ENCODE results near the gene FANCC.

The FANCC gene

GRCh38 chr9:95073918-95074317 lies 243.6 kb downstream of the FANCC start:
- Histone ChIP-seq H3K27me3 (ENCODE audit: control insufficient read depth in 5 of 5, insufficient read depth in 4 of 5, low read length in 5 of 5) (no peaks in the 10 kb centered on the region), H3K36me3 (ENCODE audit: control insufficient read depth in 5 of 5, insufficient read depth in 5 of 5, low read length in 5 of 5) (peaks cover 0 to 47% (median 20%) of the 10 kb centered on the region in 5 donors), H3K27ac (ENCODE audit: low read depth, low read length) (no peak overlapping the region), H3K4me1 (ENCODE audit: control insufficient read depth in 5 of 5, insufficient read depth in 5 of 5, low read length in 5 of 5) (peaks cover 0 to 34% (median 22%) of the 10 kb centered on the region in 5 donors), H3K9me3 (ENCODE audit: control insufficient read depth in 5 of 5, low read length in 5 of 5) (no peaks in the 10 kb centered on the region), H3K9ac (ENCODE audit: low read length in 5 of 5) (no peak overlapping the region), H3K4me3 (ENCODE audit: low read depth in 1 of 5, low read length in 5 of 5) (no peak overlapping the region)

DNA sequence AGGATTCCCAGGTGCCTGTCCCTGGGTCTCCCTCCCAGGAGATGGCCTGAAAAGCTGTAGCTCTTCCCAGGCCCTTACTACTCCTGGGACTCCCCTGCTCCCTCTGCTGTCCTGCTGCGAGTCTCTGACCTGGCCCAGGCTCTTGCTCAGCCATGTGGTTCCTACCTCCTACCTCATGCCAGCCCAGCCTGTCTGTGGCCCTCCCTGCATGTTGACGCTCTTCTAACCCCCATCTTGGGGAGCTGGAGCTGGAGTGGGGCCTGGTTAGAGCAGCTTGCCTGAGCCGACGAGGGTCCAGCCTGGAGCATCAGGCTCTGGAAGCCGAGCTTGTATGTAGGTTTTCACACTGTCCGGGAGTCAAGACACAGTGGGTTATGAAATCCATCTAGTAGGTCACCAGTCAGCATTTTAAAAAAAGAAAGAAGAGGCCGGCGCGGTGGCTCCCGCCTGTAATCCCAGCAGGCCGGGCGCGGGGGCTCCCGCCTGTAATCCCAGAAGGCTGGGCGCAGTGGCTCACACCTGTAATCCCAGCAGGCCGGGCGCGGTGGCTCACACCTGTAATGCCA lies 244.4 kb downstream of the FANCC start:
- Histone ChIP-seq H3K4me3 (ENCODE audit: low read depth in 1 of 5, low read length in 5 of 5) (no peak overlapping the region), H3K27ac (ENCODE audit: low read depth, low read length) (no peak overlapping the region), H3K27me3 (ENCODE audit: control insufficient read depth in 5 of 5, insufficient read depth in 4 of 5, low read length in 5 of 5) (no peaks in the 10 kb centered on the region), H3K36me3 (ENCODE audit: control insufficient read depth in 5 of 5, insufficient read depth in 5 of 5, low read length in 5 of 5) (peaks cover 0 to 40% (median 17%) of the 10 kb centered on the region in 5 donors), H3K9me3 (ENCODE audit: control insufficient read depth in 5 of 5, low read length in 5 of 5) (no peaks in the 10 kb centered on the region), H3K9ac (ENCODE audit: low read length in 5 of 5) (no peak overlapping the region), H3K4me1 (ENCODE audit: control insufficient read depth in 5 of 5, insufficient read depth in 5 of 5, low read length in 5 of 5) (peaks cover 0 to 34% (median 17%) of the 10 kb centered on the region in 5 donors)

- Histone ChIP-seq H3K4me3 (ENCODE audit: low read depth in 1 of 5, low read length in 5 of 5) (no peak overlapping the region), H3K9me3 (ENCODE audit: control insufficient read depth in 5 of 5, low read length in 5 of 5) (no peaks in the 10 kb centered on the region), H3K27me3 (ENCODE audit: control insufficient read depth in 5 of 5, insufficient read depth in 4 of 5, low read length in 5 of 5) (no peaks in the 10 kb centered on the region), H3K9ac (ENCODE audit: low read length in 5 of 5) (no peak overlapping the region), H3K27ac (ENCODE audit: low read depth, low read length) (no peak overlapping the region), H3K36me3 (ENCODE audit: control insufficient read depth in 5 of 5, insufficient read depth in 5 of 5, low read length in 5 of 5) (peaks cover 0 to 47% (median 21%) of the 10 kb centered on the region in 5 donors), H3K4me1 (ENCODE audit: control insufficient read depth in 5 of 5, insufficient read depth in 5 of 5, low read length in 5 of 5) (peaks cover 0 to 27% (median 14%) of the 10 kb centered on the region in 5 donors)
These were observed 245.6 kb downstream of the FANCC start for GRCh38 chr9:95071925-95072324.

GRCh38 chr9:95071450-95071849 lies 246.1 kb downstream of the FANCC start:
- Histone ChIP-seq H3K9ac (ENCODE audit: low read length in 5 of 5) (no peak overlapping the region), H3K27ac (ENCODE audit: low read depth, low read length) (no peak overlapping the region), H3K4me1 (ENCODE audit: control insufficient read depth in 5 of 5, insufficient read depth in 5 of 5, low read length in 5 of 5) (peaks cover 0 to 23% (median 13%) of the 10 kb centered on the region in 5 donors), H3K27me3 (ENCODE audit: control insufficient read depth in 5 of 5, insufficient read depth in 4 of 5, low read length in 5 of 5) (no peaks in the 10 kb centered on the region), H3K36me3 (ENCODE audit: control insufficient read depth in 5 of 5, insufficient read depth in 5 of 5, low read length in 5 of 5) (peaks cover 0 to 51% (median 26%) of the 10 kb centered on the region in 5 donors), H3K9me3 (ENCODE audit: control insufficient read depth in 5 of 5, low read length in 5 of 5) (no peaks in the 10 kb centered on the region), H3K4me3 (ENCODE audit: low read depth in 1 of 5, low read length in 5 of 5) (no peak overlapping the region)

DNA sequence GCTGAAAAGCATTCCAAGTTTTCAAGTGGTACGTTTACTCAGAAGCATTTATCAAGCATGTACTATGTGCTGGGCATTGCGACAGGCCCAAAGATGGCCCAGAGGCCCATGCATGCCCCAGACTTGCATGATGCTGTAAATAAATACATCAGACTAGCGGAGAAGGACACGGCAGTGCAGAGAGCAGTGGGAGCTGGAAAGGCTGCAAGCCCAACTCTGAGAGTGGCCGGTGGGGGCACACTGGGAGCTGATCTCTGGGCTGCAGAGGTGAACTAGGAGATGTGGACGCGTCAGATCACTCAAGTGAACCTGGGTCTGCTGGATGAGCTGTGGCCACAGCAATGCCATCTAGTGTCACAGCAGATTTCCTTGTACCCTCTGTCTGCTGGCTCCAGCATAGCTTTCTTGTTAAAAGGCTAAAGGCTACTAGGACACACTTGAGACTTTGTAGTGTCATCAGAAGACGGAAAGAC lies 246.9 kb downstream of the FANCC start:
- H3K27me3 ChIP-seq (ENCODE audit: control insufficient read depth in 5 of 5, insufficient read depth in 4 of 5, low read length in 5 of 5): no peaks in the 10 kb centered on the region
- H3K27ac ChIP-seq (ENCODE audit: low read depth, low read length): no peak overlapping the region
- no peak overlapping the region for H3K4me3 ChIP-seq (ENCODE audit: low read depth in 1 of 5, low read length in 5 of 5)
- no peak overlapping the region for H3K9ac ChIP-seq (ENCODE audit: low read length in 5 of 5)
- H3K36me3 ChIP-seq (ENCODE audit: control insufficient read depth in 5 of 5, insufficient read depth in 5 of 5, low read length in 5 of 5): peaks cover 0 to 49% (median 28%) of the 10 kb centered on the region in 5 donors
- H3K9me3 ChIP-seq (ENCODE audit: control insufficient read depth in 5 of 5, low read length in 5 of 5): no peaks in the 10 kb centered on the region
- H3K4me1 ChIP-seq (ENCODE audit: control insufficient read depth in 5 of 5, insufficient read depth in 5 of 5, low read length in 5 of 5): peaks cover 0 to 23% (median 13%) of the 10 kb centered on the region in 5 donors

GRCh38 chr9:95067897-95068296 lies 249.6 kb downstream of the FANCC start:
- peaks cover 0 to 19% (median 10%) of the 10 kb centered on the region in 5 donors for H3K4me1 ChIP-seq (ENCODE audit: control insufficient read depth in 5 of 5, insufficient read depth in 5 of 5, low read length in 5 of 5)
- H3K36me3 ChIP-seq (ENCODE audit: control insufficient read depth in 5 of 5, insufficient read depth in 5 of 5, low read length in 5 of 5): peaks cover 0 to 54% (median 35%) of the 10 kb centered on the region in 5 donors
- H3K4me3 ChIP-seq (ENCODE audit: low read depth in 1 of 5, low read length in 5 of 5): no peak overlapping the region
- no peak overlapping the region for H3K9ac ChIP-seq (ENCODE audit: low read length in 5 of 5)
- H3K27ac ChIP-seq (ENCODE audit: low read depth, low read length): no peak overlapping the region
- no peaks in the 10 kb centered on the region for H3K9me3 ChIP-seq (ENCODE audit: control insufficient read depth in 5 of 5, low read length in 5 of 5)
- H3K27me3 ChIP-seq (ENCODE audit: control insufficient read depth in 5 of 5, insufficient read depth in 4 of 5, low read length in 5 of 5): no peaks in the 10 kb centered on the region

GRCh38 chr9:95067057-95067456 lies 250.5 kb downstream of the FANCC start:
- no peak overlapping the region for H3K9ac ChIP-seq (ENCODE audit: low read length in 5 of 5)
- H3K9me3 ChIP-seq (ENCODE audit: control insufficient read depth in 5 of 5, low read length in 5 of 5): no peaks in the 10 kb centered on the region
- H3K4me3 ChIP-seq (ENCODE audit: low read depth in 1 of 5, low read length in 5 of 5): no peak overlapping the region
- H3K27me3 ChIP-seq (ENCODE audit: control insufficient read depth in 5 of 5, insufficient read depth in 4 of 5, low read length in 5 of 5): no peaks in the 10 kb centered on the region
- H3K27ac ChIP-seq (ENCODE audit: low read depth, low read length): no peak overlapping the region
- peaks cover 0 to 62% (median 43%) of the 10 kb centered on the region in 5 donors for H3K36me3 ChIP-seq (ENCODE audit: control insufficient read depth in 5 of 5, insufficient read depth in 5 of 5, low read length in 5 of 5)
- peaks cover 0 to 14% (median 6%) of the 10 kb centered on the region in 5 donors for H3K4me1 ChIP-seq (ENCODE audit: control insufficient read depth in 5 of 5, insufficient read depth in 5 of 5, low read length in 5 of 5)

DNA sequence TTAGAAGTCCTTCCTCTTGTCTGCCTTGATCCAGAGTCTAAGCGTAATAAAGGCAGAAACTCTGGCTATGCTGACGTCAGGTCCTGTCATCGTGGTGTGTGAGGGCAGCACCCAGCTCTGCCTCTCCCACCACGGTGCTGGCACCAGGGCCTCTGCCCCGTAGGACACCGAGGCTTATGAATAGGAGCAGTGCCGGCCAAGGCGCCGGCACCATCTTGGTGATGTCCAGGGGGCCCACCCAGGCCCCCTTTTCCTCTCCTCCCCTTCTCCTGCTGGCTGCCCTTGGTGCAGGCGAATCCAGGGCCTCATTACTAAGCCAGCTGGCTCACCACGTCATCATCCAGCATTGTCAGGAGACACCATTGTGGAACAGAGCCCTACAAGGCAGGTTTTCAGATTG lies 252.3 kb downstream of the FANCC start:
- Histone ChIP-seq H3K9ac (ENCODE audit: low read length in 5 of 5) (no peak overlapping the region), H3K27me3 (ENCODE audit: control insufficient read depth in 5 of 5, insufficient read depth in 4 of 5, low read length in 5 of 5) (no peaks in the 10 kb centered on the region), H3K4me3 (ENCODE audit: low read depth in 1 of 5, low read length in 5 of 5) (no peak overlapping the region), H3K27ac (ENCODE audit: low read depth, low read length) (no peak overlapping the region), H3K36me3 (ENCODE audit: control insufficient read depth in 5 of 5, insufficient read depth in 5 of 5, low read length in 5 of 5) (peaks cover 8 to 67% (median 51%) of the 10 kb centered on the region in 5 donors), H3K4me1 (ENCODE audit: control insufficient read depth in 5 of 5, insufficient read depth in 5 of 5, low read length in 5 of 5) (peaks cover 0 to 6% (median 0%) of the 10 kb centered on the region in 5 donors), H3K9me3 (ENCODE audit: control insufficient read depth in 5 of 5, low read length in 5 of 5) (no peaks in the 10 kb centered on the region)

- Histone ChIP-seq H3K27ac (ENCODE audit: low read depth, low read length) (no peak overlapping the region), H3K9me3 (ENCODE audit: control insufficient read depth in 5 of 5, low read length in 5 of 5) (no peaks in the 10 kb centered on the region), H3K4me3 (ENCODE audit: low read depth in 1 of 5, low read length in 5 of 5) (no peak overlapping the region), H3K36me3 (ENCODE audit: control insufficient read depth in 5 of 5, insufficient read depth in 5 of 5, low read length in 5 of 5) (peaks cover 8 to 55% (median 46%) of the 10 kb centered on the region in 5 donors), H3K9ac (ENCODE audit: low read length in 5 of 5) (no peak overlapping the region), H3K4me1 (ENCODE audit: control insufficient read depth in 5 of 5, insufficient read depth in 5 of 5, low read length in 5 of 5) (no peaks in the 10 kb centered on the region), H3K27me3 (ENCODE audit: control insufficient read depth in 5 of 5, insufficient read depth in 4 of 5, low read length in 5 of 5) (no peaks in the 10 kb centered on the region)
These were observed 254.2 kb downstream of the FANCC start for GRCh38 chr9:95063300-95063699.

DNA sequence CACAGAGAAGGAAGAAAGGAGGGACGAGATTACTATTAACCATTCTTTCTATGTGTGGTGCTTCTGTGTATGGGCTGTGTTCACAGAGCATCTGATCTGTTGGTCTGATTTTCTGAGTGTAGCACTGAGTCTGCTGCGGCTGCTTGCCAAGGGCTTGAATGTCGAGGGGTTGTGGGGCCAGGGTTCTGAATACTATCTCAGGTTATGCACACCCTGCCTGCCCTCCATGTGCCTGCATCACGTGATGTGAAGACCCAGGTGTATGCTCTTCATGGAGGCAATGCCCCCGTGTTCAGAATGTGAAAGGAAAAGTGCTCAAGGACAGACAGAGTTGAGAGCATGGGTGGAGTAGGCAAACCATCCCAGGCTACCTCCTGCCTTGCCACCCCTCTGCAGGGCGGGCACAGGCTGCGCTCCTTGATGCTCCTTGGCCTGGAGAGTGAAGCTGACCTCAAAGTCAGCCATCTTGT lies 254.9 kb downstream of the FANCC start:
- no peak overlapping the region for H3K4me3 ChIP-seq (ENCODE audit: low read depth in 1 of 5, low read length in 5 of 5)
- H3K9ac ChIP-seq (ENCODE audit: low read length in 5 of 5): no peak overlapping the region
- no peaks in the 10 kb centered on the region for H3K4me1 ChIP-seq (ENCODE audit: control insufficient read depth in 5 of 5, insufficient read depth in 5 of 5, low read length in 5 of 5)
- peaks cover 8 to 55% (median 42%) of the 10 kb centered on the region in 5 donors for H3K36me3 ChIP-seq (ENCODE audit: control insufficient read depth in 5 of 5, insufficient read depth in 5 of 5, low read length in 5 of 5)
- no peaks in the 10 kb centered on the region for H3K9me3 ChIP-seq (ENCODE audit: control insufficient read depth in 5 of 5, low read length in 5 of 5)
- H3K27me3 ChIP-seq (ENCODE audit: control insufficient read depth in 5 of 5, insufficient read depth in 4 of 5, low read length in 5 of 5): no peaks in the 10 kb centered on the region
- H3K27ac ChIP-seq (ENCODE audit: low read depth, low read length): no peak overlapping the region
